SK-N-SH (cell line): ENCODE results near the gene IGF2BP2.

Source experiments
- ELF1 ChIP-seq: IDR thresholded peaks from 2 replicates; pipeline ENCODE4 v1.4.0; 2012
- EP300 ChIP-seq, 2 experiments: IDR thresholded peaks; 2 replicates each; pipeline versions ENCODE4 v1.4.0 to v1.6.1; 2012; ENCODE audit warnings: borderline replicate concordance in 1 of 2, low read depth in 1 of 2, low read length in 1 of 2
- GABPA ChIP-seq: IDR thresholded peaks from 2 replicates; pipeline ENCODE4 v1.4.0; 2012; ENCODE audit warnings: low read depth, mild to moderate bottlenecking
- IRF3 ChIP-seq: fragments of 150-350 bp; IDR thresholded peaks from 2 replicates; pipeline ENCODE4 v1.6.1; 2016; ENCODE audit warnings: mild to moderate bottlenecking, low read depth, low read length
- REST ChIP-seq: IDR thresholded peaks from 2 replicates; pipeline ENCODE4 v1.6.1; 2012; ENCODE audit warnings: mild to moderate bottlenecking, low read depth, low read length, moderate library complexity
- SMC3 ChIP-seq: IDR thresholded peaks from 2 replicates; pipeline ENCODE4 v1.6.1; 2012; ENCODE audit warnings: low read depth, low read length, improper control_type of control experiment
- ZBTB33 ChIP-seq: IDR thresholded peaks from 2 replicates; pipeline ENCODE4 v1.4.0; 2012; ENCODE audit warnings: low read depth, borderline replicate concordance
- TF ChIP-seq, protein P1 (sequence below): fragments of 200-600 bp; sonication (generic); IDR thresholded peaks from 2 replicates; pipeline ENCODE4 v1.6.1; 2017; ENCODE audit warnings: antibody characterized with exemption, mild to moderate bottlenecking, moderate library complexity
- TF ChIP-seq, protein P2 (sequence below): IDR thresholded peaks from 2 replicates; pipeline ENCODE4 v1.4.0; 2012; ENCODE audit warnings: low read depth, borderline replicate concordance

DNA sequence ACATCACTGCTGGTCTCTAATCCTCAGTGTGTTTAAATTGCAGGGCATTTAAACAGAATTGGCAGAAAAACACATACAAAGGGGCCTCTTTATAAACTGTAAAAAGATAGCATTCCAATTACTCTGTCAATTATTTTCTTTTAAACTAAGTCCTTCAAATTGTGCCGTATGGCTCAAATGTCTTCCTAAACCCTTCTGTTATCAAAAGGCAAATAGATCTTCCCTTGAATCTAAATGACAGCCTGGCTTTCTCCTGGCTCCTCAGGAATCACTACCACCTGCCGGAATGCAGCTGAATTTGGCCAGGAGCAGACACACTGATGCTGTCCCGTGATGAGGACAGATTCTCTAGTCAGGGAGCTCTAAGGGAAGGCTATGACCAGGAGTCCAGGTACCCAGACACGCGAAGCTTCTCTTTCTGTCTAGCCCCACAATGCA, 85.6 kb downstream of the IGF2BP2 start:
- TF ChIP-seq, protein P1, sequence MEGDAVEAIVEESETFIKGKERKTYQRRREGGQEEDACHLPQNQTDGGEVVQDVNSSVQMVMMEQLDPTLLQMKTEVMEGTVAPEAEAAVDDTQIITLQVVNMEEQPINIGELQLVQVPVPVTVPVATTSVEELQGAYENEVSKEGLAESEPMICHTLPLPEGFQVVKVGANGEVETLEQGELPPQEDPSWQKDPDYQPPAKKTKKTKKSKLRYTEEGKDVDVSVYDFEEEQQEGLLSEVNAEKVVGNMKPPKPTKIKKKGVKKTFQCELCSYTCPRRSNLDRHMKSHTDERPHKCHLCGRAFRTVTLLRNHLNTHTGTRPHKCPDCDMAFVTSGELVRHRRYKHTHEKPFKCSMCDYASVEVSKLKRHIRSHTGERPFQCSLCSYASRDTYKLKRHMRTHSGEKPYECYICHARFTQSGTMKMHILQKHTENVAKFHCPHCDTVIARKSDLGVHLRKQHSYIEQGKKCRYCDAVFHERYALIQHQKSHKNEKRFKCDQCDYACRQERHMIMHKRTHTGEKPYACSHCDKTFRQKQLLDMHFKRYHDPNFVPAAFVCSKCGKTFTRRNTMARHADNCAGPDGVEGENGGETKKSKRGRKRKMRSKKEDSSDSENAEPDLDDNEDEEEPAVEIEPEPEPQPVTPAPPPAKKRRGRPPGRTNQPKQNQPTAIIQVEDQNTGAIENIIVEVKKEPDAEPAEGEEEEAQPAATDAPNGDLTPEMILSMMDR = no peak
- TF ChIP-seq IRF3 (no peak), EP300 (IDR thresholded peaks at IDR 0.05; ENCODE audit: borderline replicate concordance in 1 of 2, low read depth in 1 of 2, low read length in 1 of 2) (no peak), SMC3 (no peak), REST (no peak), ZBTB33 (no peak), GABPA (no peak), ELF1 (no peak)
- TF ChIP-seq, protein P2, sequence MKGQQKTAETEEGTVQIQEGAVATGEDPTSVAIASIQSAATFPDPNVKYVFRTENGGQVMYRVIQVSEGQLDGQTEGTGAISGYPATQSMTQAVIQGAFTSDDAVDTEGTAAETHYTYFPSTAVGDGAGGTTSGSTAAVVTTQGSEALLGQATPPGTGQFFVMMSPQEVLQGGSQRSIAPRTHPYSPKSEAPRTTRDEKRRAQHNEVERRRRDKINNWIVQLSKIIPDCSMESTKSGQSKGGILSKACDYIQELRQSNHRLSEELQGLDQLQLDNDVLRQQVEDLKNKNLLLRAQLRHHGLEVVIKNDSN = no peak
